ENCODE measurements around the gene PRICKLE3. TPM values are rescaled to one million over a fixed set of nuclear protein-coding genes. Genes with fewer than 3 reads are reported as not detected.

Gene PRICKLE3
- total and polyA plus RNA-seq, 12 donors, result 6.6 to 14.8 (median 9.4) TPM

- no peak for DNase-seq
- H3K36me3 ChIP-seq, result no peaks in the 10 kb centered on the region
- intact Hi-C loops (cut with DNase I), result no loop called here
- no peaks in the 10 kb centered on the region for H3K4me1 ChIP-seq
- no peak for ATAC-seq
- H3K27ac ChIP-seq, result no peak overlapping the region
- no peaks in the 10 kb centered on the region for H3K9me3 ChIP-seq
- TF ChIP-seq CTCF (IDR thresholded peaks at IDR 0.05), result no peak
- WGBS, 2 donors, result 89 to 96% methylated on average over 5 of the region's 5 CpGs
- H3K27me3 ChIP-seq, result peaks cover 0 to 26% (median 0%) of the 10 kb centered on the region in 7 donors
- H3K4me3 ChIP-seq, result no peak overlapping the region
Observed at GRCh38 chrX:49208399-49208798, 22.2 kb upstream of the PRICKLE3 start.

- Histone ChIP-seq H3K4me3 (no peak overlapping the region), H3K9me3 (no peaks in the 10 kb centered on the region), H3K27me3 (peaks cover 0 to 26% (median 0%) of the 10 kb centered on the region in 7 donors), H3K27ac (no peak overlapping the region), H3K4me1 (no peaks in the 10 kb centered on the region), H3K36me3 (no peaks in the 10 kb centered on the region)
- TF ChIP-seq CTCF (IDR thresholded peaks at IDR 0.05), result no peak
- WGBS, 2 donors, result 82 to 89% methylated on average over 5 to 8 of the region's 8 CpGs
- no peak for ATAC-seq
- no peak for DNase-seq
- intact Hi-C loops (cut with DNase I), result no loop called here
Observed at GRCh38 chrX:49206543-49206942, 20.4 kb upstream of the PRICKLE3 start.

- no peak for TF ChIP-seq CTCF (IDR thresholded peaks at IDR 0.05)
- peaks cover 0 to 5% (median 0%) of the 10 kb centered on the region in 9 donors for H3K4me1 ChIP-seq
- no peaks in the 10 kb centered on the region for H3K9me3 ChIP-seq
- no peaks in the 10 kb centered on the region for H3K36me3 ChIP-seq
- 77 to 92% methylated on average over 9 to 13 of the region's 13 CpGs for WGBS, 2 donors
- H3K27me3 ChIP-seq, result peaks cover 0 to 26% (median 0%) of the 10 kb centered on the region in 7 donors
- no peak overlapping the region for H3K4me3 ChIP-seq
- ATAC-seq (no peak), DNase-seq (no peak)
- H3K27ac ChIP-seq, result no peak overlapping the region
- intact Hi-C loops (cut with DNase I), result no loop called here
Observed at GRCh38 chrX:49205443-49205842, 19.3 kb upstream of the PRICKLE3 start.

GRCh38 chrX:49204709-49205108 lies 18.5 kb upstream of the PRICKLE3 start:
- no peak for TF ChIP-seq CTCF (IDR thresholded peaks at IDR 0.05)
- ATAC-seq (no peak), DNase-seq (no peak)
- WGBS, 2 donors, result 43 to 59% methylated on average over 4 of the region's 4 CpGs
- Histone ChIP-seq H3K27me3 (peaks cover 0 to 26% (median 0%) of the 10 kb centered on the region in 7 donors), H3K36me3 (no peaks in the 10 kb centered on the region), H3K27ac (no peak overlapping the region), H3K4me1 (peaks cover 0 to 9% (median 2%) of the 10 kb centered on the region in 9 donors), H3K9me3 (no peaks in the 10 kb centered on the region), H3K4me3 (no peak overlapping the region)
- intact Hi-C loops (cut with DNase I), result no loop called here
